Lower lobe of right lung (tissue), 2 donors: ENCODE measurements around the gene COQ8A. TPM values are rescaled to one million over a fixed set of nuclear protein-coding genes. Genes with fewer than 3 reads are reported as not detected.

Experiments used
- ATAC-seq, 2 donors: fragments of 200-7000 bp; cut with Tn5 transposase; one replicate each; pipeline ENCODE4 v1.9.1; 2020 to 2022; ENCODE audit warnings: mild to moderate bottlenecking in 2 of 2, moderate library complexity in 2 of 2
- DNase-seq: peaks from one replicate; pipeline ENCODE4 v3.0.0-alpha.2; 2020
- H3K27ac ChIP-seq: fragments of 200-600 bp; one replicate; pipeline ENCODE4 v1.8.0; 2022
- H3K27me3 ChIP-seq: fragments of 200-600 bp; one replicate; pipeline ENCODE4 v1.8.0; 2022; ENCODE audit warnings: low read depth
- H3K36me3 ChIP-seq: fragments of 200-600 bp; one replicate; pipeline ENCODE4 v1.8.0; 2022; ENCODE audit warnings: mild to moderate bottlenecking
- H3K4me1 ChIP-seq: fragments of 200-600 bp; one replicate; pipeline ENCODE4 v1.8.0; 2022
- H3K4me3 ChIP-seq: fragments of 200-600 bp; one replicate; pipeline ENCODE4 v1.8.0; 2022; ENCODE audit warnings: mild to moderate bottlenecking
- H3K9me3 ChIP-seq: fragments of 200-600 bp; one replicate; pipeline ENCODE4 v1.8.0; 2022
- intact Hi-C: fragments of 100-400 bp; cut with DNase I; formaldehyde crosslinking; loops from one replicate; pipeline ENCODE4 v1.11.0; 2022
- total RNA-seq: library from RNA; stranded (reverse); fragmentation: NEBNext Ultra II Directional; extraction: Animal tissue kit (Norgen Biotek cat#: 25700); gene quantifications from one replicate; pipeline ENCODE4 v1.2.1, GENCODE V29; 2021
- TF ChIP-seq, protein P1 (sequence below): fragments of 200-600 bp; IDR thresholded peaks from one replicate; pipeline ENCODE4 v1.8.0; 2022; ENCODE audit warnings: antibody characterized with exemption, mild to moderate bottlenecking
- donor health status: DM: no; HTN: yes; CAD: no; lungs with severe emphysema.

COQ8A gene
- total RNA-seq, 1 donor from 2014 or later: 45.0 TPM

DNA sequence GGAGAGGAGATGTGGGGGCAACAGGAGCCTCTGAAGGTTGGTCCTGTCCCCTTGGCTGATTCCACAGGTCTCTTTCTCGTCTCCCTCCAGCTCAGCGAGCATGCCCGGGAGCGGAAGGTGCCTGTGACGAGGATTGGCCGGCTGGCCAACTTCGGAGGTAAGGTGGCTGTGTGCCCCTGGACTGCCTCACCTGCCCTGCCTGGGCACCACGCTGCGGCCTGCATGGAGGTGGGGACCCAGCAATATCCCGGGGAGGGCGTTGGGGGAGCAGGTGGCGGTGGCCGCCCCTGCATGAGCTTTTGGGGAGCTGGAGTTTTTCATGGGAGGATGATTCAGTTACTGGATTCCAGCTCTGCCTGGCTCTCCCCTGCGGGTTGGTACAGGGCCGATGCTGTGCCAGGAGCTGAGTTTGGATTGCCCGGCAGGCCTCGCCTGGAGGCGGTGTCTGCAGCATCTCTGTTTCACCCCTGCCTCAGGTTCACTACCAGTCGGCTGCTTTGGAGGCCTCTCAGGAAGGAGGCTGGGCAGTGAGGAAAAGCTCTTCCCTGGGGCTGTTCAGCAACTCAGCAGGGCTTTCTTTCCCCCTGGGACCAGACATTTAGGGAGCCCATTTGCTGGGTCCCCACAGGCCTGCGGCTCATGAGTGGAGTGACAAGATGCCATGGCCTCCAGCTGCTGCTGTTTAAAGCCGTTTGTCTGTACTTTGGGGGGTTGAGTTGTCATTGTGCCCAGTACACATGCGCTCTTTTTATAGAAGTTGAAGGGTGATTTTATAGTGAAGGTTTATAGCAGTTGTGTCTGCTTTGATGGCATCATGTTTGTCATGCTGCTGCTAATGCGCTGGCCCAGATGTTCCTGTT, 25.7 kb downstream of the COQ8A start:
- intact Hi-C loops: no loop called here
- ATAC-seq (no peak), DNase-seq (no peak)
- TF ChIP-seq, protein P1, sequence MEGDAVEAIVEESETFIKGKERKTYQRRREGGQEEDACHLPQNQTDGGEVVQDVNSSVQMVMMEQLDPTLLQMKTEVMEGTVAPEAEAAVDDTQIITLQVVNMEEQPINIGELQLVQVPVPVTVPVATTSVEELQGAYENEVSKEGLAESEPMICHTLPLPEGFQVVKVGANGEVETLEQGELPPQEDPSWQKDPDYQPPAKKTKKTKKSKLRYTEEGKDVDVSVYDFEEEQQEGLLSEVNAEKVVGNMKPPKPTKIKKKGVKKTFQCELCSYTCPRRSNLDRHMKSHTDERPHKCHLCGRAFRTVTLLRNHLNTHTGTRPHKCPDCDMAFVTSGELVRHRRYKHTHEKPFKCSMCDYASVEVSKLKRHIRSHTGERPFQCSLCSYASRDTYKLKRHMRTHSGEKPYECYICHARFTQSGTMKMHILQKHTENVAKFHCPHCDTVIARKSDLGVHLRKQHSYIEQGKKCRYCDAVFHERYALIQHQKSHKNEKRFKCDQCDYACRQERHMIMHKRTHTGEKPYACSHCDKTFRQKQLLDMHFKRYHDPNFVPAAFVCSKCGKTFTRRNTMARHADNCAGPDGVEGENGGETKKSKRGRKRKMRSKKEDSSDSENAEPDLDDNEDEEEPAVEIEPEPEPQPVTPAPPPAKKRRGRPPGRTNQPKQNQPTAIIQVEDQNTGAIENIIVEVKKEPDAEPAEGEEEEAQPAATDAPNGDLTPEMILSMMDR: no peak
- no peak overlapping the region for H3K4me3 ChIP-seq
- H3K4me1 ChIP-seq: no peaks in the 10 kb centered on the region
- H3K27ac ChIP-seq: no peak overlapping the region
- H3K27me3 ChIP-seq: no peaks in the 10 kb centered on the region
- H3K9me3 ChIP-seq: no peaks in the 10 kb centered on the region
- H3K36me3 ChIP-seq: peaks cover 49% of the 10 kb centered on the region

DNA sequence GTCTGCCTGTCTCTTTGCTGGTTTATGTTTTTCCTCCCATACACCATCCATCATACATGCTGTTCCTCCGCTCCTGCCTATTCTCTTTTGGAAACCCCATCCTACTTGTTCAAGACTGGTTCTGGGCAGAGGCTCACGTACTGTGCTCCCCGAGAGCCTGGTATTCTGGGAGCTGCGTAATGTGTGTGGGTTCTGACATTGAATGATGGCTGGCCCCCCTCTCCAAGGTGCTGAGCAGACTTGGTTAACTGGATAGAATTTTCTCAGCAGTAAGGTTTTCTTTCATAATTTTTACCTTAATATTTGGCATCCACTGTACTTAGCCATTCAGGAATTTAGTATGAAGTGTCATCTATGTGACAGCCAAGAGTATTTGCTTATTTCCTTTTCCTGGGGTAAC, 26.6 kb downstream of the COQ8A start:
- Histone ChIP-seq H3K27me3 (no peaks in the 10 kb centered on the region), H3K36me3 (peaks cover 49% of the 10 kb centered on the region), H3K9me3 (peaks cover 5% of the 10 kb centered on the region), H3K27ac (no peak overlapping the region), H3K4me3 (no peak overlapping the region), H3K4me1 (no peaks in the 10 kb centered on the region)
- DNase-seq: no peak
- intact Hi-C loops: no loop called here
- no peak for ATAC-seq
- TF ChIP-seq, protein P1: no peak

DNA sequence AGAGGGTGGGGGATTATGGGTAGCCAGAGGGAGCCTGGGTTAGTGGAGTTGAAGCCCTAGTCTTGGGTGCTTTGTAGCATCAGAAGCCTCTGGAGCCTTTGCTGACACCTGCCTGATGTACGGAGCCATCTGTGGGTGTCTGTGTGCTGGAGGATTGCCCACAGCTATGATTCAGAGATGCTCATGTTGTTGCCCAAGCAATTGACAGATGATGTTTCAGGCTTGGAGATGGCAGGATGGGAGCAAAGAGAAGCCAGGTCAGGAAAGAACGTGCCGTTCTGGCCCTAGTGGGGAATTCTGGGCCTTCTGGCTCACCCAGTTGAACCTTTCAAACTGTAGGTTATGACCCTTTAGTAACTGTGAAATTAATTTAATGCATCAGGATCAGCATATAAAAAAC, 27.6 kb downstream of the COQ8A start:
- intact Hi-C loops: no loop called here
- Histone ChIP-seq H3K4me3 (no peak overlapping the region), H3K36me3 (peaks cover 39% of the 10 kb centered on the region), H3K27ac (no peak overlapping the region), H3K4me1 (no peaks in the 10 kb centered on the region), H3K9me3 (peaks cover 9% of the 10 kb centered on the region), H3K27me3 (no peaks in the 10 kb centered on the region)
- ATAC-seq (peak in 1 of 2 donors; percentile 31), DNase-seq (no peak)
- TF ChIP-seq, protein P1: no peak

DNA sequence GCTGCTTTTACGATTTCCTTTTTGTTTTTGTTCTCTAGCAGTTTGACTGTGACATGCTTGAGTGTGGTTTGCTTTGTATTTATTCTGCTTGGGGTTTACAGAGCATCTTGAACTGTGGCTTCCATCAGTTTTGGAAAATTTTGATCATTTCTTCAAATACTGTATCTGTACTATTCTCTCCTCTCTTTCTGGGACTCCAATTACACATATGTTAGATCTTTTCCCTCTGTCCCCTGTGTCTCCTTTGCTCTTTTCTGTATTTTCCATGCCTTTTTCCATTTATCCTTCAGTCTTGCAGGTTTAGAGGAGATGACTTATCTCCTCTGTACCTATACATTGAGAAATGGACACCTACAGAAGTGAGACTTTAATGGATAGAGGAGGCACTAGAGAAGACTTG, 31.7 kb downstream of the COQ8A start:
- DNase-seq (no peak), ATAC-seq (no peak)
- Histone ChIP-seq H3K9me3 (peaks cover 9% of the 10 kb centered on the region), H3K4me1 (peaks cover 27% of the 10 kb centered on the region), H3K27me3 (no peaks in the 10 kb centered on the region), H3K4me3 (no peak overlapping the region), H3K27ac (no peak overlapping the region), H3K36me3 (peaks cover 16% of the 10 kb centered on the region)
- TF ChIP-seq, protein P1: no peak
- intact Hi-C loops: no loop called here

DNA sequence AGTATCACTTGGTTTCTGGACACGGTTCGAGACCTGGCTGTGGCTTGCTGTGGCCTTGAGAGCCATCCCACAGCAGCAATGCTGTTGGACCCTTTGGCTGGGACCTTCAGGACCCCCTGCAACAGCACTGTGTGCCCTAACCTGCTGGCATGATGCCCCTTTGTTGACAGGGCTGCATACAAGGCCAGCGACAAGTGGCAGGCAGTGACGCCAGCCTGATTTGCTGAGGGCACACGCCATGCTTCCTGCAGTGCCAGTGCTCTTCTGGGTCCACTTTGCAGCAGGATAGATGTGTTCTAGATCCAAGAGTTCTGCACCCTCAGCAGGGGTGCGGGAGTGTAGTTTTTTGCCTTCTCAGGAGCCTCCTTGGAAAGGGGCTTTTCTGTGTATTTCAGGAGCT, 32.8 kb downstream of the COQ8A start:
- intact Hi-C loops: no loop called here

More for the DNA sequence above, 32.8 kb downstream of the COQ8A start:
- H3K9me3 ChIP-seq: peaks cover 9% of the 10 kb centered on the region
- peaks cover 10% of the 10 kb centered on the region for H3K36me3 ChIP-seq
- H3K4me1 ChIP-seq: peaks cover 27% of the 10 kb centered on the region
- no peak overlapping the region for H3K4me3 ChIP-seq
- DNase-seq: no peak
- peak overlapping the region; percentile 83 for H3K27ac ChIP-seq
- ATAC-seq: no peak
- no peaks in the 10 kb centered on the region for H3K27me3 ChIP-seq
- TF ChIP-seq, protein P1: no peak
